Activated T-helper 1 cell treated with anti-CD3 and anti-CD28 coated beads, Interleukin-12 subunit alpha, Interleukin-12 subunit beta, Interleukin-2, Interleukin-4 antibody, amounts not matched to agents 30 ng/mL and 10 ng/mL and 1 ng/mL, durations not matched to agents 14 hours and 24 hours and 36 hours (primary cell): Measurements from ENCODE around the gene OGFOD2. TPM values are rescaled to one million over a fixed set of nuclear protein-coding genes. Genes with fewer than 3 reads are reported as not detected.

ENCODE experiments used
- DNase-seq: peaks from one replicate; pipeline ENCODE4 v3.0.0; 2021; ENCODE audit warnings: low spot score
- H3K27ac Mint-ChIP-seq: one replicate; pipeline ENCODE4 v1.8.0; 2021; ENCODE audit warnings: mild to moderate bottlenecking, mixed read lengths
- H3K27me3 Mint-ChIP-seq: one replicate; pipeline ENCODE4 v1.8.0; 2022; ENCODE audit warnings: mild to moderate bottlenecking, moderate library complexity, mixed read lengths; ENCODE audit not compliant: insufficient read depth
- H3K36me3 Mint-ChIP-seq: one replicate; pipeline ENCODE4 v1.8.0; 2021; ENCODE audit warnings: low read depth, mixed read lengths
- H3K4me1 Mint-ChIP-seq: one replicate; pipeline ENCODE4 v1.8.0; 2021; ENCODE audit warnings: low read depth, mixed read lengths
- H3K4me3 Mint-ChIP-seq: one replicate; pipeline ENCODE4 v1.8.0; 2021; ENCODE audit warnings: mild to moderate bottlenecking, moderate library complexity, mixed read lengths
- H3K9me3 Mint-ChIP-seq: one replicate; pipeline ENCODE4 v1.8.0; 2021; ENCODE audit warnings: mixed read lengths
- intact Hi-C: fragments of 100-400 bp; cut with micrococcal nuclease; formaldehyde crosslinking; loops from one replicate; pipeline ENCODE4 v1.15.1; 2024
- total RNA-seq: library from RNA; stranded (reverse); gene quantifications from 2 replicates; pipeline ENCODE4 v1.2.3, GENCODE V29; 2022

The OGFOD2 gene
- total RNA-seq, 1 donor from 2014 or later, result 22.1 TPM

DNA sequence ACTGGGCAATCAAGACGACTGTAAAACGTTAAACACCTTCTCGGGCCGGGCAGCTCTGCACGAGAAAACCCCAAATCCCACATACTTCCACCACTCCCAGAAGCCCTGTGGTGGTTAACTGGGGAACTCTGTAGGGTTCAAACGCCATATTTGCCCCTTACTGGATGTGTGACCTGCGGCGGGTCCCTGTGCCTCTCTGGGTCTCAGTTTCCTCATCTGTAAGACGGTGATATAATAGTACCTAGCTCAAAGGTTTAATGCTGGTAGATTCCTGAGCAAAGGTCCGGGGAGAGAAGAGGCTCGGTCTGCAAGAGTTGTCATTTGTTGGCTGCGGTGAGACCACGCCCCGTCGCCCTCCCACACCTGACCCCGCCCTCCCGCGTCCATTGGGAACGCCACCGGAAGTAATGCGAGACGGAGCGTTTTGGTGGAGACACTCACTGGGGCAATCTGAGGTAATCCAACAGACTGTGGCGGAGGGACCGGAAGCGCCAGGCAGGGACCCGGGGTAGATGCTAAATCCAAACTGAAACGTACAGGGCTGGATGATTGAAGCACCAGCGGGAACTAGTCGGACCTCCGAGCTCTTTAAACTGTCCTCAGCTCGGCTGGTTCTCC, 661 bp upstream of the OGFOD2 start:
- Mint-ChIP-seq H3K9me3 (no peaks in the 10 kb centered on the region), H3K27me3 (peaks cover 3% of the 10 kb centered on the region), H3K4me1 (peaks cover 12% of the 10 kb centered on the region), H3K4me3 (peak overlapping the region; percentile 98), H3K27ac (peak overlapping the region; percentile 98), H3K36me3 (no peaks in the 10 kb centered on the region)
- intact Hi-C loops, result loop anchor here (1.0 to 10.0 kb wide), 10 partner anchors 8 to 748 kb away; partner anchors contain the start of genes ABCB9, ATP6V0A2, DIABLO and KNTC1
- DNase-seq, result peak; percentile 98

DNA sequence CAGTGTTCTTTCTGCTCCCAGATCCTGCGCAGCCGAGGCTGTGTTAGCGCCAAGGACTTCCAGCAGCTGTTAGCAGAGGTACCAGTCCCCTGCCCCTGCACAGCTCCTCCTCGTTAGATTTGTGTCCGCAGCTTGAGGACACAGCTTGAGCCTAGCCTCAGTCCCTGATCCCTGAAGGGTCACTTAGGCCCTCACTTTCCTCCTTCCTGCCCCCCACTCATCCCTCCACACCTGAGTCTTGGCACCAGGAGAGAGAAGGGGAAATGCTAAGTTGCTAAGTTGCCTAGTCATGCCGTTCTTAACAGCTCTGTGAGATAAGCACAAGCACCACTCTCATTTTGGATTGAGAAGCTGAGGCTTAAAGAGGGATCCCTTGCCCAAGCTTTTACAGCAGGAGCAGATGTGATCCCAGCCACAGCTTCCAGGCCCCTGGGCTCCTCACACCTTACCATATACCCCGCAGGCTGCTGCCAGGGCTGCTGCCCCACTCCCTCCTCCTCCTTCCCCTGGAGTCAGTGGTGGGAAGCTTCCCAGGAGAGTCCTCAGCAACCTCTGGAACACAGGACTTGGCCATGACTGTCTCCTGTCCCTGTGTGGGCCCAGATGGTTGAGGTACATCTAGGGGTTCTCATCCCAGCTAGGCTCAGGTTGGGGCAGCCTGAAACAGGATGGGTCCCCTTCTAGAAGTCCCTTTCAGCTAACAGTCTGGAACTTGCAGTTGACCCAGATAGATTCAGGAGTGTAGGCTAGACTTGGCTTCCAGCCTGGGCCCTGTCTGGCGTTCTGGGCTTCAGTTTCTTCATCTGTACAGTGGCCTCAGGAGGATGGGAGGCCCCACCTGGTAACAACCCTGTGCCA, 975 bp downstream of the OGFOD2 start:
- DNase-seq, result no peak
- Mint-ChIP-seq H3K9me3 (no peaks in the 10 kb centered on the region), H3K27me3 (no peaks in the 10 kb centered on the region), H3K4me3 (peak overlapping the region; percentile 98), H3K27ac (peak overlapping the region; percentile 98), H3K4me1 (peaks cover 14% of the 10 kb centered on the region), H3K36me3 (peaks cover 2% of the 10 kb centered on the region)
- intact Hi-C loops, result loop anchor here (1.0 to 10.0 kb wide), 6 partner anchors 67 to 749 kb away; partner anchors contain the start of genes ATP6V0A2, DIABLO, PITPNM2 and VPS37B

DNA sequence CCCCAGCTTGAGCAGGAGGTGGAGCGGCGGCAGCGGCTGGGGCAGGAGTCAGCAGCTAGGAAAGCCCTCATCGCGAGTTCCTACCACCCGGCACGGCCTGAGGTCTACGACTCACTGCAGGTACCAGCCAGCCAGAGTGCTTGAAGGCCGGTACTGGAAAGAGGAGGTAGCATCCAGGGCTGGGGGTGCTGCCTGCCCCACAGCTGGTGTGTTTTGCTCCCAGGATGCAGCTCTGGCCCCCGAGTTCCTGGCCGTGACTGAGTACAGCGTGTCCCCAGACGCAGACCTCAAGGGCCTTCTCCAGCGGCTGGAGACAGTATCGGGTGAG, 1.6 kb downstream of the OGFOD2 start:
- H3K27me3 Mint-ChIP-seq, result no peaks in the 10 kb centered on the region
- no peaks in the 10 kb centered on the region for H3K9me3 Mint-ChIP-seq
- H3K4me3 Mint-ChIP-seq, result peak overlapping the region; percentile 98
- H3K36me3 Mint-ChIP-seq, result peaks cover 6% of the 10 kb centered on the region
- no peak for DNase-seq
- no peak overlapping the region for H3K27ac Mint-ChIP-seq
- H3K4me1 Mint-ChIP-seq, result peaks cover 16% of the 10 kb centered on the region
- intact Hi-C loops, result loop anchor here (10.0 kb wide), 1 partner anchor 738 kb away; the partner anchor contains the start of gene ATP6V0A2

DNA sequence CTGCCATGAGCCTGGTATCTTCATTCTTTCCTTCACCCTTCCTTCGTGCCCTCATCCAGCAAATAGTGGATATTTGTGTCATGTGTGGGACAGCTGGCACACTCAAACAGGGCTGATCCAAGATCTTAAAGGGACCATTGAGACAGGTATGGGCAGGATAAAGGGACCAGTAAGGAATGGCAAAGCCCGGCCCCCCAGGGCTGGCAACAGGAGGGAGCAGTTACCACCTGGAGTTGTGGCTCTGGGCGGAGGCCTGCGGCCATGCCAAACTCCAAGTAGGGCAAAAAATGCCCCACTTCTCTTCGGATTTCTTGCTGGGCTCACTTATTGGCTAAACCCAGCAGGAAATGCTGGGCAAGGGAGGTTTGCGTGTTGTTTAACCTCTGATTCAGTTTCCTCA, 2.1 kb downstream of the OGFOD2 start:
- Mint-ChIP-seq H3K27me3 (no peaks in the 10 kb centered on the region), H3K4me3 (peak overlapping the region; percentile 98), H3K27ac (no peak overlapping the region), H3K36me3 (peaks cover 8% of the 10 kb centered on the region), H3K4me1 (peaks cover 22% of the 10 kb centered on the region), H3K9me3 (no peaks in the 10 kb centered on the region)
- DNase-seq, result no peak
- intact Hi-C loops, result loop anchor here (10.0 kb wide), 1 partner anchor 738 kb away; the partner anchor contains the start of gene ATP6V0A2

DNA sequence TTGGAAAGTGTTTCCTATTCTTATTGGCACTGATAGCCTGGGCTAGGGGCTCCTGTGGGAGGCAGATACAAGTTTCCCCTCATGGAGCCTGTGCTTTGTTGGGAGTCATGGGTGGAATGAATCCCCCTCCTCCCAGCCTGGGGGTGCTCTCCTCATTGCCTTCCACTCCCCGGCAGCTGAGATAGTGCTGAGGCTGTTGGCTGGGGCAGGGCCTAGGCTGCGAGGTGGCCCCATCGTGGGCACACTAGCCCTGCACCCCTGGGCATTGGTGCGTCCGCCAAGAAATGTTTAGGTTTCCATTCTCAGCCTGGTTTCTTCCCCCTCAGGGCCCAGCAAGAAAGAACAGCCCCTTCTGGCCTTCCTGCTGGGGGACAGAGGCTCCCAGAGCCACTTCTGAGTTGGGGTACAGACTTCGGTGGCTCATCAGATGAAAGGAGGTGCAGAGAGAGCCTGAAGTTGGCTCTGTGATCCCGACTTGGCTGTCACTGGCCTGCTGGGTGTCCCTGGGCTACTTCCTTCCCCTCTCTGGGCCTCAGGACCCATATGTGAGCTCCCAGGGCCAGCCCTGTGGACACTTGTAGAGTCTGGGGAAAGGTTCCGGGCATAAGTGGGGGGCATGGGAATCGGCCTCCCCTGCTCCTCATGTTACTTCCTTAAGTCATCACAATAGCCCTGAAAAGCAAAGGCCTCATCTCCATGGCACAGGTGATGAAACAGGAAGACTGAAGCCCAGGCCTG, 2.8 kb downstream of the OGFOD2 start:
- Mint-ChIP-seq H3K4me3 (peak overlapping the region; percentile 42), H3K27me3 (no peaks in the 10 kb centered on the region), H3K9me3 (no peaks in the 10 kb centered on the region), H3K27ac (peak overlapping the region; percentile 56), H3K4me1 (peaks cover 25% of the 10 kb centered on the region), H3K36me3 (peaks cover 8% of the 10 kb centered on the region)
- intact Hi-C loops, result loop anchor here (10.0 kb wide), 1 partner anchor 737 kb away; the partner anchor contains the start of gene ATP6V0A2
- no peak for DNase-seq

DNA sequence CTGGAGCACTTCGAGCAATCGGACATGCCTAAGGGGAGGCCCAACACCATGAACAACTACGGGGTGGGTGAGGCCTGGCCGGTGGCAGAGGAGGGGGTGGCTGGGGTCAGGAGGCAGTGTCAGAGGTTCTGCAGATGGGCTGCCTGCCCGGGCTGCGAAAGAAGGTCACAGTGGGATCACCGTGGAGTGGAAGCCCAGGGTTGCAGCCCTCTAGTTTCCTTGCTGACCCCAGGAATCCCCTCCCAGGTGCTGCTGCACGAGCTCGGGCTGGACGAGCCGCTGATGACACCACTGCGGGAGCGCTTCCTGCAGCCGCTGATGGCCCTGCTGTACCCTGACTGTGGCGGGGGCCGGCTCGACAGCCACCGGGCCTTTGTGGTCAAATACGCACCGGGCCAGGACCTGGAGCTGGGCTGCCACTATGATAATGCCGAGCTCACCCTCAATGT, 3.5 kb downstream of the OGFOD2 start:
- H3K4me3 Mint-ChIP-seq, result peak overlapping the region; percentile 42

DNA sequence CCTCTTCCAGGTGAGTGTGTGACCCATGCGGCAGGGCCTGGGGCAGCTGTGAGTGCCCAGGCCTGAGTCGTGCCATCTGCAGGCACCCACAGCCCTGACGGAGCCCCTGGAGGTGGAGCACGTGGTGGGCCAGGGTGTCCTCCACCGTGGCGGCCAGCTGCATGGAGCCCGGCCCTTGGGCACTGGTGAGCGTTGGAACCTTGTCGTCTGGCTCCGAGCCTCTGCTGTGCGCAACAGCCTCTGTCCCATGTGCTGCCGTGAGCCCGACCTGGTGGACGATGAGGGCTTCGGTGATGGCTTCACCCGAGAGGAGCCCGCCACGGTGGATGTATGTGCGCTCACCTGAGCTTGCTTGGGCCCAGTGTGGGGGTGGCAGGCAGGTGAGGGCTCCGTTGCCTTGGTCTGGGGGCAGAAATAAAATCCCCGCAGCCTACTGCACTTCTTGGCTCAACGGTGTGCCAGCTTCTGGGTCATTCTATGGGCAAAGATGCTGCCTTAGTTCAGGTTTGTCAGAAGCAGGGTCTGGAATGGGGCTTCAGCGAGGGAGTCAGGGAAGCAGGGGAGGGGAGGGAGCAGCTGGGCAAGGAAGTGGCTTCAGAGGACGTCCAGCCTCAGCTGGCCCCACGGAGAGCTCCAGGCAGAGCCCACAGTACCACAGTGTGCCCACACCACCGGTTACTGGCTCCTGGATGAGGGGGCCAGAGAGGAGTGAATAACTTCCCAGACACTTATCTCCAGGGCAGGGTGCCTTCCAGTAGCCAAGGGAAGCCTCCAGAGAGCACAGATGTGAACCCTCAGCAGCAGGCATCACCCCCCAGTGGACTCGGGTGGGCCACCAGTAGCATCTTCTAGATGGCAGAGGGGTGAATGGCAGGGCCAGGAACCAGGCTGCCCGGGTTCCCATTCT, 4.2 kb downstream of the OGFOD2 start:
- peaks cover 38% of the 10 kb centered on the region for H3K4me1 Mint-ChIP-seq
- peaks cover 12% of the 10 kb centered on the region for H3K36me3 Mint-ChIP-seq
- H3K27ac Mint-ChIP-seq, result peak overlapping the region; percentile 86
- intact Hi-C loops, result loop anchor here (10.0 kb wide), 1 partner anchor 736 kb away; the partner anchor contains the start of gene ATP6V0A2
- no peaks in the 10 kb centered on the region for H3K27me3 Mint-ChIP-seq
- H3K9me3 Mint-ChIP-seq, result no peaks in the 10 kb centered on the region
- DNase-seq, result no peak
- peak overlapping the region; percentile 88 for H3K4me3 Mint-ChIP-seq

More for the DNA sequence above, 3.5 kb downstream of the OGFOD2 start:
- Mint-ChIP-seq H3K4me1 (peaks cover 31% of the 10 kb centered on the region), H3K27me3 (no peaks in the 10 kb centered on the region), H3K36me3 (peaks cover 12% of the 10 kb centered on the region), H3K9me3 (no peaks in the 10 kb centered on the region), H3K27ac (no peak overlapping the region)
- intact Hi-C loops, result loop anchor here (10.0 kb wide), 1 partner anchor 736 kb away; the partner anchor contains the start of gene ATP6V0A2
- no peak for DNase-seq

DNA sequence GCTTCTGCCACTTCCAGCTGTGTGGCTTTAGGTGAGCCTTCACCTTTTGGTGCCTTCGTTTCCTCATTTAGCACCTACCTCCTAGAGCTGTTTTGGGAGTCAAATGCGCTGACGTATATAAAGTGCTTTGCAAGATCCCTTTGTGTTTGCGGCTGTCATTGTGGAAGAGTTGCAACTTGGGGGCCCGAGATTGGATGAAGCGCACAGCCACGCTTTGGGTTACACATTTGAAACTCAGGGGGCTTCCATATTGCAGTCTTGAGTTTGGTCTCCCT, 4.8 kb downstream of the OGFOD2 start:
- intact Hi-C loops, result loop anchor here (10.0 kb wide), 1 partner anchor 735 kb away; the partner anchor contains the start of gene ATP6V0A2
- peak overlapping the region; percentile 86 for H3K27ac Mint-ChIP-seq
- H3K4me1 Mint-ChIP-seq, result peaks cover 42% of the 10 kb centered on the region
- peaks cover 14% of the 10 kb centered on the region for H3K36me3 Mint-ChIP-seq
- DNase-seq, result no peak
- no peaks in the 10 kb centered on the region for H3K27me3 Mint-ChIP-seq
- no peaks in the 10 kb centered on the region for H3K9me3 Mint-ChIP-seq
- peak overlapping the region; percentile 88 for H3K4me3 Mint-ChIP-seq

DNA sequence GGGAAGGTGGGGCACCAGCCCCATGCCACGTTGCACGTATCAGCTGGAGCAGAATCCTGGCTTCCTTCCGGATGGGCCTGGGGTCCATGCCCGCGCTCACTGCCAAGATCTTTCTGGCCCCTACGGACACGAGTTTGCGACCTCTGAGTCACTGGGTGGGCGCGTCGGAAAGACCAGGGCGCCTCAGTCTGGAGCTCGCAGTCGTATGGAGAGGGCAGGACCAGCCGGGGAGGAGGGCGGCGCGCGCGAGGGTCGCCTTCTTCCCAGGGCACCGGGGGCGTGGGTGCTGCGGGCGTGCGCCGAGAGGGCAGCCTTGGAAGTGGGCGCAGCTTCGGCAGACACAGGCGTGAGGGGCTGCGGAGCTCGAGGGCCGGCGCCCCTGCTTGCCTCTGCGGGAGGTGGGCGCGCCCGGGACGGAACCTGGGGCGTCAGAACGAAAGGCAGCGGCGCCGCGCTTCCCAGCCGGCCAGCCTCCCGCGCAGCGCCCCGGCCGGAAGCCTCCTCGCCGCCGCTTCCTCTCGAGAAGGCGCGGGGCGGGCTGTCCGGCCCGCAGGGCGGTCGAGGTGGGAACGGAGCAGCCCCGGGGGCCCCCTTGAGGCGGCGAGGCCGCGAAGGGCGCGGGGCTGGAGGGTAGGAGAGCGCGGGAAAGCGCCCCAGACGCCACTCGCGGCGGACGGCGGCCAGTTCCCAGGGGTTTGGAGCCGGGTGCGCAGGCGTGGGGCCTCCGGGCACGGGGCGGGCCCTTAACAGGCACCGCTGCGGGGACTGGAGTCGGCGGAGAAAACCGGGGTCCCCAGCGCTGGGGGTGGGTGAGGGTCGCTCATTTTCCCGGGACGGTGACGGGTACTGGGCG, 5.4 kb downstream of the OGFOD2 start, which contains the start of gene ARL6IP4:
ARL6IP4 (plus strand) TSS at position 499 of the 853 bp plus-strand sequence. CDS start 459 bp downstream, outside the sequence.
- no peaks in the 10 kb centered on the region for H3K9me3 Mint-ChIP-seq
- peak; percentile 62 for DNase-seq
- H3K4me1 Mint-ChIP-seq, result peaks cover 44% of the 10 kb centered on the region
- H3K36me3 Mint-ChIP-seq, result peaks cover 19% of the 10 kb centered on the region
- H3K4me3 Mint-ChIP-seq, result peak within 1 kb of the TSS; percentile 88
- no peaks in the 10 kb centered on the region for H3K27me3 Mint-ChIP-seq
- H3K27ac Mint-ChIP-seq, result peak within 1 kb of the TSS; percentile 86
- intact Hi-C loops, result no loop called here

DNA sequence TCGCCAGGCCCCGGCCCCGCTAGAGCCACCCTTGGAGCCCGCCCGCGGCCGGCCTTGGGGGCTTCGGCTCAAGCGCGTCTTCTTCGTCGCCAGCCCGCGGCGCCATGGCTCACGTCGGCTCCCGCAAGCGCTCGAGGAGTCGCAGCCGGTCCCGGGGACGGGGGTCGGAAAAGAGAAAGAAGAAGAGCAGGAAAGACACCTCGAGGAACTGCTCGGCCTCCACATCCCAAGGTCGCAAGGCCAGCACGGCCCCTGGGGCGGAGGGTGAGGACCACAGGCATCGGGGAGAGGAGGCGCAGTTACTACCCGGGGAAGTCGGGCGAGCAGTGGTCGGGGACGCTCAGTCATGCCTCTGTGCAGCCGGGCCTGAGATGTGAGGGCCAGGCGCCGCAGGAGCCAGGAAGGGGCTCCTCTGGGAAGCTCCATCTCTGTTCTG, 6.0 kb downstream of the OGFOD2 start:
- peaks cover 19% of the 10 kb centered on the region for H3K36me3 Mint-ChIP-seq
- intact Hi-C loops, result no loop called here
- H3K4me1 Mint-ChIP-seq, result peaks cover 38% of the 10 kb centered on the region
- no peaks in the 10 kb centered on the region for H3K9me3 Mint-ChIP-seq
- H3K4me3 Mint-ChIP-seq, result peak overlapping the region; percentile 88
- H3K27me3 Mint-ChIP-seq, result no peaks in the 10 kb centered on the region
- DNase-seq, result no peak
- H3K27ac Mint-ChIP-seq, result peak overlapping the region; percentile 80
